Measurements from ENCODE around the gene GLB1L2.

GLB1L2 gene

DNA sequence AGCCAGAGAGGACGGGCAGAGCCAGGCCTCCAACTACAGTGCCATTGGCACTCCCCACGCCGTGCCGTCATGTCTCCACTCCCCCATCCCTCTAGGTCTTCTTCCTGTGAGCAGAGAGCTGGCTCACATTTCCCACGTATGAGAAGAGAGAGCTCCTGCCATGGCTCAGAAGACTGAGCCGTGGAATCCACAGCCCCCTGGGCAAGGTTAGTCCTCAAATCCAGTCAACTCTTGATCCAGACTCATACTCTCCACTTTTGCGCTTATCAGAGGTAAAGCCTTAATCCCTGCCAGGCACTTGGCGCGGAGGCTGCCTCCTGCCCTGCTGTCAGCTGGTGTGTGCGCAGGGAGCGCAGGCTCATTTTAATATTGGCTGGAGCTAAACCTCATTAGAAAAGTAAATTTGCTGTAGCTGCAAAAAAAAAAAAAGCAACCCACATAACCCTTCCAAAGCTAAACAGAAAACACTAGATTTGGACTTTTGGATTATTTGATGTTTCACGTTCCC, 75.6 kb downstream of the GLB1L2 start:
- DNase-seq = no peak

GRCh38 chr11:134407923-134408322, 76.1 kb downstream of the GLB1L2 start:
- DNase-seq = no peak

GRCh38 chr11:134409552-134410429, 78.0 kb downstream of the GLB1L2 start:
- no peak for DNase-seq

GRCh38 chr11:134410766-134411165, 79.0 kb downstream of the GLB1L2 start:
- no peak for DNase-seq

GRCh38 chr11:134412203-134413042, 80.6 kb downstream of the GLB1L2 start, which contains the start of gene B3GAT1:
TSS of gene B3GAT1 (minus strand) at chr11:134412242. CDS start at chr11:134387659, 24,583 bp downstream.
- DNase-seq = no peak

- DNase-seq = no peak
Measured at GRCh38 chr11:134413043-134413825, 81.4 kb downstream of the GLB1L2 start.

DNA sequence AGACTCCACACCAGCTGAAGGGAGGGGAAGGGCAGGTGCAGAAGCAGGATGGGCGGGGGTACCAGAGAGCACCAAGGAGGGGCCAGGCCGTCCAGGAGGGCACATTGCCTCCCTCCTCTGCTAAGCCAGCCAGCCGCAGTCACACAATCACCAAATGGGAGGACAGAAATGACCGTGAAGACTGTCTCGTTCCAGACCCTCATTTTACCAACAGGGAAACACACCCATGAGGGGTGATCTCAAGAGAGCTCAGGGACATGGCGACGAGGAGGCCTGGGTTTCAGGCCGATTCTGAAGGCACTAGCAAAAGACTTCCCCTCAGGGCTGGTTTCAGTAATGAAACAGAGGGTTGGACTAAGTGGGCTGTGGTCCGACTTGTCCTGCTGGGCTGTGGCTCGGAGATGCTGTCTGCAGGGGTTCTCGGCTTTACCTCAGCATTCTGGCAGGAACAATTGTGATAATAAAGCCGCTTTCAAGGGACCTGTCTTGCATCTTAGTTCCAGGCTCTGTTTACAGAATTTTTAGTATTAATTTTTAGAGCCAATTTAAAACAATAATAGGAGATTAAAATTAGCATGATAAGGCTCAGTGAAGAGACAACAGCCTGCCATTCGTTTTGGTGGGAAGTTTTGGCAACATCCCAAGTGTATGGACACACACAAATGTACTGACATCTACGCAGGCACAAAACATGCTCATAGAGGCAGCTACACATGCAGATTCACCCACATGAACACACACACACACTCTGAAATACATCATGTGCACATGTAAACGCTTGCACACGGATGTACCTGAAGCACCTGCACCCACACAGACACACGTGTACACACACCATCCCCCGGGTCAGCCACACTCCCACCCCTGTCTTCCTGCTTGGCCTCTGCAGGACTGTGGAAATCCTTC, 82.3 kb downstream of the GLB1L2 start:
- no peak for DNase-seq

DNA sequence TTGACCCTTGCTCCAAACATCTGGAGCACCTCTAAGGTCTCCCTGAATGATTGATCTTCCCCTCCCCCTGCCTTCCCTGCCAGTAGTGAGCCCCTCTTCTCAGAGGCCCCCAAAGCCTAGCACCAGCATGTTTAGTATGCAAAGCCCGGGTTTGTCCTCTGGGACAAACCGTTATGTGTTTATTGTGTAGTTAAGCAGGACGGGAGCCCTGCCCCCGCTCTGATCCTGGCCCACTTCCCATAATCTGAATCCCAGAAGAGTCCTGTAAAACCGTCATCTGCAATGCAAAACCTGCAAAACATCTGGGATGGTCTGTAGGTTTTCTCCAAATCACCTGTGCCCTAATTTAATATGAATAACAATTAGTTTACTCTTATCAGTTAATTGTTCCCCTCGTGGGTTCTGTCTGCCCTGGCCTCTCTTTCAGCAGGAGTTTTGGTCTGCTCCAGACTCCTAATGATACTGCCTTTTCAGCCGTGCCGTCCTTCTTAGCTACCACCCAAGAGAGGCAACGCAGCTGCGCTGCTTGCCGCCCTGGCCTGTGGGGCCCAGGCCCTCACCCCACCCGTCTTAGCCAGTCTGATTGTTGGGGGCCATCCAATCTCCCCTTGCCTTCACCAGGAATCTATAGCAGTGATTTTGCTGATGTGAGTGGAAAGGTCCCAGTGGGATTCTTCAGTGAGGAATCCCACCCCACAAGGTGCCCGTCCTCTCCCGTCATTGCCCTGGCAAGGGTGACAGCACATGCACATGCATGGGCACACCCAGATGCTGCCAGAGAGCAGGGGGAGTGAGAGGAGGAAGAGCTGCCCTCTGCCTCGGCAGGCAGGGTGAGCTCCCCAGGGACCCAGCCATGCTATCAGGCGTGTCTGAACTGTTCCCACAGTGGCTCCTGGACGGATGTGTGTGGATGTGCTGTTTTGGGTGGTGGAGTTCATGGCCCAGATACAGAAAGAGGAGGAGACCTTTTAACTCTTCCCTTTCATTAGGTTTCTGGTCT, 83.3 kb downstream of the GLB1L2 start:
- DNase-seq = no peak

DNA sequence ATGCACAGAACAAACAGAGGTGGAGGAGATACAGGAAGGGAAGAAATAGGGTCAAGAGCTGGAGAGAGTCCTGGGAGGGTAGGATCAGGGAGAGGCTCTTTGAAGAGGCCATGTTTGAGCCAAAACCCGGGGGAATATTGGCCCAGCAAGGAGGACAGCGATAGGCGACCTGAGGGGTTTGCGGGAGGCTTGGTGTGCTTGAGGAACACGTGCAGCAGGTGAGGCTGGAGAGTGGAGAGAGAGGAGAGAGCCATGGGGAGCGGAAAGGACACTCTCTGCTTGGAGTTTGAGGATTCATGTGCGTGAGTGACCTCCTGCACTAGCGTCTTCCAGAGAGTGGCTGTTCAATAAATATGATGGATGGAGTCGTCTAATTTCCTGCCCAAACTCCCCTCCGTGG, 84.9 kb downstream of the GLB1L2 start:
- no peak for DNase-seq

GRCh38 chr11:134417871-134418840, 86.4 kb downstream of the GLB1L2 start:
- DNase-seq = no peak

DNA sequence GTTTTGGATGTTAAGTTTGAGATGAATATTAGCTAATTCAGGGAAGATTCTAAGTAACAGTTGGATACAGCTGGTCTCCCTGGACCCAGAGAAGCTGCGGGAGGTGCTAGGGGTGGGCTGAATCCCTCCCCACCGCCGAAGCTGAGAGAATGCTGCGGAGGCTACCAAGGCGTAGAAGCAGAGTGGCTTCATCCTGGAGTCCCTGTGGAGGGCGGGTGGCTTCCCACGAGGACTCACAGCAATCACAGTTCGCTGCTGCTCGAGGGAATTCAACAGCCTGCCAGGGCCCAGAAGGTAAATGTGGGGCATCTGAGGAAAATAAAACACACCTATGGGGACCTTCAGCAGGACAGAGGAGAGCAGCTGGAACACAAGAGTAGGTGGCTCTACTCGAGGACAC, 91.3 kb downstream of the GLB1L2 start:
- no peak for DNase-seq

DNA sequence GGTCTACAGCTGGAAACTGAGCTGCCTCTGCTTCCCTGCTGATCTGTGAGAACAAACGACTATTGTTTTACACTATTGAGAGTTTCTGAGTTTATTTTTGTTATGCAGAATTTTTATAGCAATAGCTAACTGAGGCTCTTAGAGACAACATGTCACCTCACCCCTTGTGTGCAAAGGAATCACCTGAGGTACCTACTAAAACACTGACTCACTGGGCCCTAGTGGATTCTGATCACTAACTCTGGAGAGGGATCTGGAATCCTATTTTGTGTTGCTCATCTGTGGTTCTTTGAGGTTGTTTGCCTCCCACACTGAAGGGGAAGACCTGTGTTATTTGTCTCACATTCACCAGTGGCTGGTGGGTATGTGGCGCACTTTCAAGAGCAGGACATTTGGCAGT, 93.6 kb downstream of the GLB1L2 start:
- no peak for DNase-seq
